OCI-LY7 (cell line): ENCODE measurements around the gene ANKRD39.

Experiments used
- CTCF ChIP-seq: fragments of 200-600 bp; sonication (generic); conservative IDR thresholded peaks from 2 replicates; pipeline ENCODE4 v1.5.1; 2014; ENCODE audit warnings: mild to moderate bottlenecking, antibody characterized with exemption, low read length, moderate library complexity, mixed read lengths
- EZH2phosphoT487 ChIP-seq: fragments of 200-600 bp; sonication (generic); IDR thresholded peaks from 2 replicates; pipeline ENCODE4 v1.6.1; 2018; ENCODE audit warnings: low read depth, borderline replicate concordance, mild to moderate bottlenecking, mixed run types, antibody characterized with exemption, low read length, moderate library complexity, mixed read lengths

GRCh38 chr2:96898135-96898505 is 40.3 kb upstream of the ANKRD39 start:
- TF ChIP-seq CTCF, result no peak
- TF ChIP-seq EZH2phosphoT487, result no peak
